K562 (cell line): ENCODE measurements around the gene SMIM41. TPM values are rescaled to one million over a fixed set of nuclear protein-coding genes. Genes with fewer than 3 reads are reported as not detected.
A peak's percentile ranks its signal among the peaks of the same experiment; 100 is the strongest.

ENCODE experiments used
- ATAC-seq: fragments of 200-7000 bp; cut with Tn5 transposase; 3 replicates; pipeline ENCODE4 v1.9.1; 2020; ENCODE audit warnings: moderate library complexity
- BruUV-seq: library from RNA; stranded (reverse); fragments of 400-500 nt; replicated peaks from 2 replicates; lab custom pipeline; 2021; lab: Mats Ljungman, UMichigan
- CTCF ChIA-PET: fragments of 300-600 bp; formaldehyde crosslinking; extraction: SDS; loops from one replicate; lab custom pipeline; 2021; ENCODE audit warnings: low intra/inter-chr PET ratio; lab: Yijun Ruan, JAX
- POLR2A ChIA-PET: fragments of 300-600, 350-650 bp; sonication (Branson Sonifier 250); formaldehyde crosslinking; extraction: SDS; loops from one replicate; lab custom pipeline; 2021; ENCODE audit warnings: antibody characterized with exemption, inconsistent platforms; lab: Yijun Ruan, JAX
- DNase-seq, 4 experiments: peaks; one replicate each; pipeline versions ENCODE4 v3.0.0 to v3.0.0-alpha.2; 2011 to 2018; ENCODE audit warnings: low spot score in 3 of 4, mixed read lengths in 3 of 4; ENCODE audit errors: extremely low read depth in 1 of 4
- FAIRE-seq: peaks from 2 replicates; lab custom pipeline; 2011; peaks lifted over from hg19 to GRCh38; lab: Jason Lieb, UNC
- H2AFZ ChIP-seq: 2 replicates; pipeline ENCODE4 v1.6.0; 2011; ENCODE audit warnings: low read depth, low read length, control low read depth, inconsistent platforms
- H3K27ac ChIP-seq: fragments of 200-600 bp; 3 replicates; pipeline ENCODE4 v1.8.0; 2011; ENCODE audit warnings: low read depth, mild to moderate bottlenecking, control low read depth, inconsistent platforms, low read length, moderate library complexity, mixed read lengths; ENCODE audit errors: extremely low read depth
- H3K27me3 ChIP-seq, 2 experiments: fragments of 300-600 bp in 1 of 2; 2 replicates in 1 of 2; 3 replicates in 1 of 2; pipeline versions ENCODE4 v1.6.0 to v1.8.0; 2011; ENCODE audit warnings: inconsistent platforms in 2 of 2, low read length in 2 of 2, mild to moderate bottlenecking in 1 of 2, mixed read lengths in 1 of 2, moderate library complexity in 1 of 2; ENCODE audit not compliant: control insufficient read depth in 2 of 2, insufficient read depth in 2 of 2
- H3K36me3 ChIP-seq: fragments of 300-600 bp; 3 replicates; pipeline ENCODE4 v1.8.0; 2011; ENCODE audit warnings: mild to moderate bottlenecking, low read length, inconsistent platforms; ENCODE audit not compliant: control insufficient read depth, insufficient read depth
- H3K4me1 ChIP-seq, 2 experiments: fragments of 200-600 bp in 1 of 2; replicated peaks in 1 of 2; 2 replicates in 1 of 2; 3 replicates in 1 of 2; pipeline versions ENCODE4 v1.5.1 to v1.8.0; 2011; ENCODE audit warnings: inconsistent platforms in 2 of 2, low read length in 2 of 2, mild to moderate bottlenecking in 1 of 2, mixed read lengths in 1 of 2, moderate library complexity in 1 of 2; ENCODE audit not compliant: control insufficient read depth in 2 of 2, insufficient read depth in 2 of 2
- H3K4me2 ChIP-seq: 2 replicates; pipeline ENCODE4 v1.6.1; 2011; ENCODE audit warnings: low read length, control low read depth, inconsistent platforms, mixed read lengths; ENCODE audit not compliant: insufficient read depth
- H3K4me3 ChIP-seq: fragments of 200-600 bp; sonication (generic), shearing (Covaris generic); 2 replicates; pipeline ENCODE4 v1.5.1; 2016; ENCODE audit warnings: control low read depth, inconsistent platforms
- H3K79me2 ChIP-seq: fragments of 200-600 bp; 3 replicates; pipeline ENCODE4 v1.8.0; 2011; ENCODE audit warnings: low read length, inconsistent platforms; ENCODE audit not compliant: control insufficient read depth, insufficient read depth
- H3K9ac ChIP-seq, 2 experiments: 2 replicates each; pipeline versions ENCODE4 v1.6.0 to v1.6.1; 2011; ENCODE audit warnings: low read depth in 2 of 2, low read length in 2 of 2, control low read depth in 1 of 2, inconsistent platforms in 1 of 2, mild to moderate bottlenecking in 1 of 2, mixed read lengths in 1 of 2; ENCODE audit not compliant: insufficient read depth in 1 of 2
- H3K9me1 ChIP-seq: one replicate; pipeline ENCODE4 v1.6.0; 2011; ENCODE audit warnings: inconsistent platforms, mild to moderate bottlenecking, low read length, moderate library complexity; ENCODE audit not compliant: control insufficient read depth, insufficient read depth
- H3K9me3 ChIP-seq: replicated peaks from 2 replicates; pipeline ENCODE4 v1.5.1; 2011; ENCODE audit warnings: low read depth, low read length, inconsistent platforms; ENCODE audit not compliant: control insufficient read depth, insufficient read depth
- H4K20me1 ChIP-seq: replicated peaks from 2 replicates; pipeline ENCODE4 v1.6.1; 2011; ENCODE audit warnings: low read length, inconsistent platforms, mixed read lengths; ENCODE audit not compliant: control insufficient read depth, insufficient read depth
- BCL6 ChIP-seq: fragments of 250-450 bp; sonication (Bioruptor Pico); IDR thresholded peaks from 2 replicates; pipeline ENCODE4 v1.4.0; 2020
- ETS1 ChIP-seq: conservative IDR thresholded peaks from 2 replicates; pipeline ENCODE4 v1.6.1; 2011; ENCODE audit warnings: low read depth, mild to moderate bottlenecking, low read length; ENCODE audit not compliant: control insufficient read depth
- MNT ChIP-seq, 2 experiments: fragments of 450-650 bp; conservative IDR thresholded peaks; 2 replicates each; pipeline ENCODE4 v1.6.1; 2017; ENCODE audit warnings: mild to moderate bottlenecking in 2 of 2, moderate library complexity in 2 of 2
- TRIM25 ChIP-seq: fragments of 450-650 bp; IDR thresholded peaks from 2 replicates; pipeline ENCODE4 v1.7.0; 2016; ENCODE audit warnings: borderline replicate concordance
- whole genome bisulfite sequencing: fragments of 100-300 bp; shearing (Covaris generic); methylation state at CpG from one replicate; pipeline ENCODE4 v1.1.6; 2016; ENCODE audit warnings: low coverage, mixed read lengths; ENCODE audit not compliant: insufficient coverage; ENCODE audit errors: missing lambda C conversion rate; 5-methylcytosine and 5-hydroxymethylcytosine counted together
- in situ Hi-C: fragments of 300-500 bp; cut with MboI; formaldehyde crosslinking; loops from 4 replicates; pipeline ENCODE4 v1.15.0; 2018; ENCODE audit warnings: inconsistent platforms, mixed read lengths
- intact Hi-C: fragments of 100-400 bp; cut with micrococcal nuclease; formaldehyde crosslinking; loops from 2 replicates; pipeline ENCODE4 v1.14.2; 2022
- polyA plus RNA-seq, 8 experiments: library from polyadenylated mRNA; depleted of rRNA in 4 of 8; stranded (reverse) in 5 of 8; unstranded in 3 of 8; fragments of >200 nt; fragmentation: Nextera tagmentation in 2 of 8; fragmentation: Illumina TruSeq in 1 of 8; extraction: Ambion mirVana in 2 of 8; extraction: Trizol in 1 of 8; gene quantifications; 2 replicates each; pipeline versions ENCODE4 v1.2.1 to v1.2.3, GENCODE V29; 2011 to 2014; ENCODE audit warnings: inconsistent platforms in 1 of 8, missing spikeins in 1 of 8
- total RNA-seq, 7 experiments: library from RNA; depleted of rRNA in 6 of 7; stranded (reverse); fragments of >200 nt in 6 of 7; fragmentation: Illumina TruSeq in 2 of 7; extraction: Trizol in 2 of 7; gene quantifications; 2 replicates each; pipeline versions ENCODE4 v1.2.1 to v1.2.3, GENCODE V29; 2011 to 2021; ENCODE audit warnings: low replicate concordance in 1 of 7

SMIM41 gene
- total and polyA plus RNA-seq, 9 of the 15 experiments (the other 6 are each of a cell fraction or from before 2014, with no cell fraction given), result not detected

GRCh38 chr12:52035190-52035589, 44.3 kb upstream of the SMIM41 start:
- H3K4me1 ChIP-seq, result peaks cover 17 to 23% of the 10 kb centered on the region in 2 experiments; a peak in 4 of 5 replicates

More at GRCh38 chr12:52035190-52035589, 44.3 kb upstream of the SMIM41 start:
- in situ Hi-C loops (no loop called here), intact Hi-C loops (no loop called here)
- TF ChIP-seq ETS1 (no peak), BCL6 (no peak), TRIM25 (no peak), MNT (conservative IDR thresholded peaks at IDR 0.05) (no peak)
- no peak overlapping the region for H3K27ac ChIP-seq
- no peak overlapping the region for H3K4me3 ChIP-seq
- H3K9me1 ChIP-seq, result no peaks in the 10 kb centered on the region
- H3K4me2 ChIP-seq, result no peak overlapping the region
- H4K20me1 ChIP-seq, result no peaks in the 10 kb centered on the region
- H3K36me3 ChIP-seq, result no peaks in the 10 kb centered on the region
- peaks cover 0 to 6% of the 10 kb centered on the region in 2 experiments; a peak in 1 of 5 replicates for H3K27me3 ChIP-seq
- no peaks in the 10 kb centered on the region for H3K9me3 ChIP-seq
- 72% methylated on average over 4 of the region's 4 CpGs for WGBS
- no peak for FAIRE-seq
- CTCF ChIA-PET, result no interaction called here
- no peak overlapping the region for H2AFZ ChIP-seq
- no TSS peak for BruUV-seq
- H3K79me2 ChIP-seq, result no peaks in the 10 kb centered on the region
- peak overlapping the region in 1 of 2 experiments; percentile 47; a peak in 1 of 4 replicates for H3K9ac ChIP-seq
- POLR2A ChIA-PET, result no interaction called here
- no peak for ATAC-seq
- DNase-seq, result no peak
